Measurements from ENCODE around the gene NLRP10. TPM values are rescaled to one million over a fixed set of nuclear protein-coding genes. Genes with fewer than 3 reads are reported as not detected.

NLRP10 gene
- total RNA-seq, 1 donor from 2014 or later: not detected

GRCh38 chr11:7964261-7964660 is 986 bp downstream of the NLRP10 start:
- H3K4me3 ChIP-seq (ENCODE audit: low read depth, low read length): no peak overlapping the region
- TF ChIP-seq, protein P1, sequence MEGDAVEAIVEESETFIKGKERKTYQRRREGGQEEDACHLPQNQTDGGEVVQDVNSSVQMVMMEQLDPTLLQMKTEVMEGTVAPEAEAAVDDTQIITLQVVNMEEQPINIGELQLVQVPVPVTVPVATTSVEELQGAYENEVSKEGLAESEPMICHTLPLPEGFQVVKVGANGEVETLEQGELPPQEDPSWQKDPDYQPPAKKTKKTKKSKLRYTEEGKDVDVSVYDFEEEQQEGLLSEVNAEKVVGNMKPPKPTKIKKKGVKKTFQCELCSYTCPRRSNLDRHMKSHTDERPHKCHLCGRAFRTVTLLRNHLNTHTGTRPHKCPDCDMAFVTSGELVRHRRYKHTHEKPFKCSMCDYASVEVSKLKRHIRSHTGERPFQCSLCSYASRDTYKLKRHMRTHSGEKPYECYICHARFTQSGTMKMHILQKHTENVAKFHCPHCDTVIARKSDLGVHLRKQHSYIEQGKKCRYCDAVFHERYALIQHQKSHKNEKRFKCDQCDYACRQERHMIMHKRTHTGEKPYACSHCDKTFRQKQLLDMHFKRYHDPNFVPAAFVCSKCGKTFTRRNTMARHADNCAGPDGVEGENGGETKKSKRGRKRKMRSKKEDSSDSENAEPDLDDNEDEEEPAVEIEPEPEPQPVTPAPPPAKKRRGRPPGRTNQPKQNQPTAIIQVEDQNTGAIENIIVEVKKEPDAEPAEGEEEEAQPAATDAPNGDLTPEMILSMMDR (conservative IDR thresholded peaks at IDR 0.05; ENCODE audit: low read depth, low read length): no peak
- DNase-seq (ENCODE audit: low read depth): no peak

DNA sequence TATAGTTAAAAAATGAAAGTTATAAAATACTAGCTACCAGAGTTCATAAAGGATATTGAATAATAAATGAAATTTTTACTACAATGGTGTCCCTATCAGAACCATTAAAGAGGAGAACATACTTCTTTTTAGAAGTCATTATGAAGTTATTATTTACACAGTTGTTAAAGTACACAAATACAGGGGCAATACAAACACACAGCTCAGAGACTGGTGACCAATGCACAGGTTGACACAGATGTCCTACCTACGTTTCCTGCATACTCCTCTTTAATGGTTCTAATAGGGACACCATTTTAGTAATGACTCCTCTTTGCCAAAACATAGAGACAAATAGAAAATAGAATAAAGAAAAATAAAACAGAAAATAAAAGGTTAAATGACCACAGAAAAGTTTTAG is 10.1 kb downstream of the NLRP10 start:
- no peak overlapping the region for H3K4me3 ChIP-seq (ENCODE audit: low read depth, low read length)
- TF ChIP-seq, protein P1 (conservative IDR thresholded peaks at IDR 0.05; ENCODE audit: low read depth, low read length): no peak
- no peak for DNase-seq (ENCODE audit: low read depth)

DNA sequence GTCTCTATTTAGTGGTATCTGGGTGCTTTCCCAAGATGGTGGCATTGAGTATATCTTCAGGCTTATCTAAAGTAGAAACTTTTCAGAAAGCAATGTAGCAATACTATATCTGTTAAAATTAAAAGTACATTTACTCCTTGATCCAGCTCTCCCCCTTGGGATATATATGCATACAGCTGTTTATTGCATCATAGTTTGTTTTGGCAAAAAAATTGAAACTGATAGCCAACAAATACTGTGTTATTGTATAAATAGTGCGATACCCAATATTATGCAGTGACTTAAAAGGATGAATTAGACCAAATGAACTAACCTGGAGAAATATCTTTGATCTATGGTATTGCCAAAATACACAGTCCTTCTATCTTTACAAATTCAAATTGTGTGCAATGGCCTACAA is 15.3 kb downstream of the NLRP10 start:
- TF ChIP-seq, protein P1 (conservative IDR thresholded peaks at IDR 0.05; ENCODE audit: low read depth, low read length): no peak
- no peak for DNase-seq (ENCODE audit: low read depth)
- H3K4me3 ChIP-seq (ENCODE audit: low read depth, low read length): no peak overlapping the region

- no peak for DNase-seq (ENCODE audit: low read depth)
Measured at GRCh38 chr11:7944123-7944522, 21.1 kb downstream of the NLRP10 start.

DNA sequence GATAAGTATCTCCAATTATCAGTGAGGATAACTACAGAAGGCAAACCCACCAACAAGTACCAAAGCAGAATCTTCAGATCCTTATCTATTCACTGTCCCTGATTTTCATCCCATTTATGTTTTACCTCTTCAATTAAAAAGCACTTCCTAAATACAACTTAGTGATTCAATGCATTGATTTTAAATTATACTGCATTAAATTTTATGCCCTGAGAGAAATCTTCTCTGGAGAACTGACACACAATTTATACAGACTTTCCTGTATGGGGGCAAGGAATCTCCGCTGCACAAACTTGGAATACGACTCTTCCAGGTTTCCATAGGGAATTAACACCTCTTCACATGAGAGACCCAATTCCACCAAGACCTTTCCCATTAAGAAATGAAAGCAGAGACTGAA is 23.6 kb downstream of the NLRP10 start, which contains the start of gene OR10A3:
Gene OR10A3 (minus strand): TSS at position 101 of the 400 bp plus-strand sequence. CDS start 2,188 bp downstream, outside the sequence.
- TF ChIP-seq, protein P1 (conservative IDR thresholded peaks at IDR 0.05; ENCODE audit: low read depth, low read length): no peak
- no peak within 1 kb of the TSS for H3K4me3 ChIP-seq (ENCODE audit: low read depth, low read length)
- no peak for DNase-seq (ENCODE audit: low read depth)

More at GRCh38 chr11:7944123-7944522, 21.1 kb downstream of the NLRP10 start:
- H3K4me3 ChIP-seq (ENCODE audit: low read depth, low read length): no peak overlapping the region
- TF ChIP-seq, protein P1 (conservative IDR thresholded peaks at IDR 0.05; ENCODE audit: low read depth, low read length): no peak

DNA sequence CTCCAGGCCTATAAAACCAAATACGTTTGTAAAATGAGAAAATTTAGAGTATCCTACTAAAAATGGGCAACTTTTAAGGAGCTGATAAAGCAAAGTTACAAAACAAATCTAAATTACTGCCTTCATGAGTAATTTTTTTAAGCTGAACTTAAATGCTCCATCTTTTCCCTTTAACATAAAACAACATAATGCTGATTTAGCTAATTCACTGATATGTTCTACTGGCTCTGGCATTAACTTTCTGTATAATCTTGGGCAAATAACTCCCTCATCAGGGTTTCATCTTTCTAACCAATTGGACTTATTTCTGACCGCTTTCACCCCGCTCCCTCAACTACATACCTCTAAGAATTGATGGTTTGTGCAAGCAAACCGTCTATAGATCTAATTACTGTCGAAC is 24.1 kb downstream of the NLRP10 start:
- DNase-seq (ENCODE audit: low read depth): no peak
- no peak overlapping the region for H3K4me3 ChIP-seq (ENCODE audit: low read depth, low read length)
- TF ChIP-seq, protein P1 (conservative IDR thresholded peaks at IDR 0.05; ENCODE audit: low read depth, low read length): no peak

- no peak for DNase-seq (ENCODE audit: low read depth)
- TF ChIP-seq, protein P1 (conservative IDR thresholded peaks at IDR 0.05; ENCODE audit: low read depth, low read length): no peak
- no peak overlapping the region for H3K4me3 ChIP-seq (ENCODE audit: low read depth, low read length)
Measured at GRCh38 chr11:7936615-7937014, 28.6 kb downstream of the NLRP10 start.

Data from epithelial cell of proximal tubule (primary cell).